ENCODE measurements around the gene PIGH. TPM values are rescaled to one million over a fixed set of nuclear protein-coding genes. Genes with fewer than 3 reads are reported as not detected.

PIGH gene
- total RNA-seq, 1 experiment from 2014 or later: 9.4 TPM

DNA sequence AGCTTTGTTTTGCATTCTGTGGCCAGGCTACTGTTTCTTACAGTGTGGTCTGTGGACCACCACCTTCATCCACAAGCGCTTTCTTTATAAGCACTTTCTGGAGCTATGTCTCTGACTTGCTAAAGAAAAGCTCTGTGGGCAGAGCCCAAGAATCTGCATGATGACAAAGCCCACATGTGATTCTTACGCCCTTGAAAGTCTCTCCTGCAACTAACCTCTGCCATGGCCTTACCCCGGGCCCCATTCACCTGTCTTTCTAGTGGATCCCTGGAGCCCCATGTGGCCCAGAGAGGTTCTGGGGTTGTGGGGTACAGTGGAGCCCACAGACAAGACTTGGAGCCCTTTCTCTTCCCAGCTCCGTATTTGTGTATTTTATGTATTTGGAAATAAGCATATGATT, 50.3 kb downstream of the PIGH start:
- Histone ChIP-seq H3T11ph (ENCODE audit: low read length) (no peak overlapping the region), H2BK15ac (ENCODE audit: low read depth, low read length) (no peak overlapping the region), H3K56ac (ENCODE audit: insufficient read length, low read depth, low read length) (no peak overlapping the region), H2BK5ac (ENCODE audit: insufficient read length, low read length) (no peak overlapping the region), H3K23ac (ENCODE audit: insufficient read length, low read depth, low read length) (no peak overlapping the region), H2BK12ac (ENCODE audit: insufficient read length, low read depth, low read length) (no peak overlapping the region), H2AFZ (ENCODE audit: low read length) (no peak overlapping the region), H2BK20ac (ENCODE audit: low read depth, low read length, poor library complexity, severe bottlenecking) (no peak overlapping the region), H3K23me2 (ENCODE audit: insufficient read length, low read depth, low read length, poor library complexity, severe bottlenecking) (no peaks in the 10 kb centered on the region), H3K14ac (ENCODE audit: insufficient read depth, low read length) (no peak overlapping the region), H2BK120ac (ENCODE audit: low read depth, low read length, poor library complexity, severe bottlenecking) (no peak overlapping the region), H3K27ac (ENCODE audit: insufficient read length, low read depth, low read length) (no peak overlapping the region), H3K9me3 (ENCODE audit: control insufficient read depth, low read depth, low read length) (no peaks in the 10 kb centered on the region), H4K91ac (ENCODE audit: insufficient read length, low read depth, low read length) (no peak overlapping the region), H3K18ac (ENCODE audit: insufficient read length, low read depth, low read length) (no peak overlapping the region), H3K9ac (ENCODE audit: extremely low read depth, insufficient read length, low read length) (no peak overlapping the region), H3K4ac (ENCODE audit: low read depth, low read length) (no peak overlapping the region), H2AK5ac (ENCODE audit: insufficient read length, low read length) (no peak overlapping the region), H3K27me3 (ENCODE audit: insufficient read depth, low read length) (no peaks in the 10 kb centered on the region), H3K4me1 (ENCODE audit: insufficient read depth, low read length) (no peaks in the 10 kb centered on the region), H3K79me1 (ENCODE audit: insufficient read depth, low read depth, low read length, poor library complexity, severe bottlenecking) (no peaks in the 10 kb centered on the region), H4K20me1 (ENCODE audit: control insufficient read depth, insufficient read depth, insufficient read length) (no peaks in the 10 kb centered on the region), H3K4me2 (ENCODE audit: insufficient read depth, insufficient read length, low read length) (no peak overlapping the region), H4K8ac (replicated peaks; ENCODE audit: insufficient read length, low read depth, low read length) (no peak overlapping the region), H4K5ac (ENCODE audit: insufficient read length, low read depth, low read length) (no peak overlapping the region), H3K79me2 (ENCODE audit: insufficient read depth, low read length) (no peaks in the 10 kb centered on the region)
- Mint-ChIP-seq H3K4me3 (no peak overlapping the region; a peak in 1 of 5 replicates), H3K27ac (peak overlapping the region in 1 of 3 experiments; percentile 77; a peak in 2 of 7 replicates), H3K4me1 (peaks cover 2 to 3% of the 10 kb centered on the region in 2 experiments; a peak in 3 of 4 replicates), H3K36me3 (ENCODE audit: insufficient read depth in 1 of 3, low read depth in 3 of 3) (peaks cover 14 to 32% (median 24%) of the 10 kb centered on the region in 3 experiments; a peak in 6 of 7 replicates), H3K9me3 (no peaks in the 10 kb centered on the region), H3K27me3 (ENCODE audit: low read depth) (no peaks in the 10 kb centered on the region)
- TF ChIP-seq, protein P1, sequence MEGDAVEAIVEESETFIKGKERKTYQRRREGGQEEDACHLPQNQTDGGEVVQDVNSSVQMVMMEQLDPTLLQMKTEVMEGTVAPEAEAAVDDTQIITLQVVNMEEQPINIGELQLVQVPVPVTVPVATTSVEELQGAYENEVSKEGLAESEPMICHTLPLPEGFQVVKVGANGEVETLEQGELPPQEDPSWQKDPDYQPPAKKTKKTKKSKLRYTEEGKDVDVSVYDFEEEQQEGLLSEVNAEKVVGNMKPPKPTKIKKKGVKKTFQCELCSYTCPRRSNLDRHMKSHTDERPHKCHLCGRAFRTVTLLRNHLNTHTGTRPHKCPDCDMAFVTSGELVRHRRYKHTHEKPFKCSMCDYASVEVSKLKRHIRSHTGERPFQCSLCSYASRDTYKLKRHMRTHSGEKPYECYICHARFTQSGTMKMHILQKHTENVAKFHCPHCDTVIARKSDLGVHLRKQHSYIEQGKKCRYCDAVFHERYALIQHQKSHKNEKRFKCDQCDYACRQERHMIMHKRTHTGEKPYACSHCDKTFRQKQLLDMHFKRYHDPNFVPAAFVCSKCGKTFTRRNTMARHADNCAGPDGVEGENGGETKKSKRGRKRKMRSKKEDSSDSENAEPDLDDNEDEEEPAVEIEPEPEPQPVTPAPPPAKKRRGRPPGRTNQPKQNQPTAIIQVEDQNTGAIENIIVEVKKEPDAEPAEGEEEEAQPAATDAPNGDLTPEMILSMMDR (conservative IDR thresholded peaks at IDR 0.05): no peak
- no peak for DNase-seq
- no CpG with 5 or more reads among the region's 4 CpGs for WGBS (ENCODE audit: extremely low coverage, insufficient read length, low lambda C conversion rate)
